ENCODE data around the gene POU2AF3. TPM values are rescaled to one million over a fixed set of nuclear protein-coding genes. Genes with fewer than 3 reads are reported as not detected.
"Not testable (repeated sequence)": the region's sequence is repeated elsewhere in the genome, so short reads cannot be mapped to it uniquely, and the experiment has no call there.

POU2AF3 gene
- total and polyA plus RNA-seq, 12 donors: 0.18 to 2.0 (median 0.35) TPM; not detected in 4

DNA sequence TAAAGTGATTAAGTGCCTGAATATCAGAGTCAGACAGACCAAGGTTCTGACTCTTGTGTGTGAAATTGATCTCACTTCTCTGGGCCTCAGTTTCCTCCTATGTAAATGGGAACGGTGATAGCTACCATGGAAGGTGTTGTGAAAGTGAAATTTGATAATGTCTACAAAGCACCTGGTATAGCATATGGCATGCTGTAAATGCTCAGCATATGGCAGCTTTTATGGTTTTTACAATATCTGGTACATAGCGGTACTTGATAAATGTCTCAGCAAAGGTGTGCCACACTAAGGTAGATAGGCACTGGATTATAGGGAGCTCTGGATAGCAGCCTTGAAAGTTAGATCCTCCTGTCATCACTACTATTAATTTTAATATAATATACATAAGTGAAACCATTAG is 32.9 kb upstream of the POU2AF3 start:
- 92 to 93% methylated on average over 2 of the region's 2 CpGs for WGBS, 2 donors
- ATAC-seq: no peak
- no peaks in the 10 kb centered on the region for H3K9me3 ChIP-seq
- no peaks in the 10 kb centered on the region for H3K36me3 ChIP-seq
- H3K27me3 ChIP-seq: peaks cover 0 to 19% (median 6%) of the 10 kb centered on the region in 7 donors
- intact Hi-C loops (cut with DNase I): no loop called here
- H3K4me1 ChIP-seq: no peaks in the 10 kb centered on the region
- H3K27ac ChIP-seq: no peak overlapping the region
- H3K4me3 ChIP-seq: no peak overlapping the region
- TF ChIP-seq, protein P1, sequence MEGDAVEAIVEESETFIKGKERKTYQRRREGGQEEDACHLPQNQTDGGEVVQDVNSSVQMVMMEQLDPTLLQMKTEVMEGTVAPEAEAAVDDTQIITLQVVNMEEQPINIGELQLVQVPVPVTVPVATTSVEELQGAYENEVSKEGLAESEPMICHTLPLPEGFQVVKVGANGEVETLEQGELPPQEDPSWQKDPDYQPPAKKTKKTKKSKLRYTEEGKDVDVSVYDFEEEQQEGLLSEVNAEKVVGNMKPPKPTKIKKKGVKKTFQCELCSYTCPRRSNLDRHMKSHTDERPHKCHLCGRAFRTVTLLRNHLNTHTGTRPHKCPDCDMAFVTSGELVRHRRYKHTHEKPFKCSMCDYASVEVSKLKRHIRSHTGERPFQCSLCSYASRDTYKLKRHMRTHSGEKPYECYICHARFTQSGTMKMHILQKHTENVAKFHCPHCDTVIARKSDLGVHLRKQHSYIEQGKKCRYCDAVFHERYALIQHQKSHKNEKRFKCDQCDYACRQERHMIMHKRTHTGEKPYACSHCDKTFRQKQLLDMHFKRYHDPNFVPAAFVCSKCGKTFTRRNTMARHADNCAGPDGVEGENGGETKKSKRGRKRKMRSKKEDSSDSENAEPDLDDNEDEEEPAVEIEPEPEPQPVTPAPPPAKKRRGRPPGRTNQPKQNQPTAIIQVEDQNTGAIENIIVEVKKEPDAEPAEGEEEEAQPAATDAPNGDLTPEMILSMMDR (IDR thresholded peaks at IDR 0.05): no peak
- DNase-seq: no peak

DNA sequence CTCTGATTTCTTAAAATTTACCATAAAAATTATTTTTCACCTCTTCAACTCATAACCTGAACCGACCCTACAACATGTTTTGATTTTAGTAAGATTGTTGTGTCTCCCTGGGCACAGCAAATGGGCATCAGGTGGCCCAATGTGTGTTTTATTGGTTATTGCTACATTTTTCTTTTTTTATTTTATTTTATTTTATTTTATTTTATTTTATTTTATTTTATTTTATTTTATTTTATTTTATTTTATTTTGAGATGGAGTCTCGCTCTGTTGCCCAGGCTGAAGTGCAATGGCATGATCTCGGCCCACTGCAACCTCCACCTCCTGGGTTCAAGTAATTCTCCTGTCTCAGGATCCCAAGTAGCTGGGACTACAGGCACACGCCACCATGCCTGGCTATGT is 30.0 kb upstream of the POU2AF3 start:
- H3K4me3 ChIP-seq; H3K9me3 ChIP-seq; H3K36me3 ChIP-seq; ATAC-seq; H3K4me1 ChIP-seq; intact Hi-C loops (cut with DNase I); H3K27ac ChIP-seq; DNase-seq: not testable (repeated sequence)
- WGBS, 2 donors: 68 to 84% methylated on average over 4 of the region's 4 CpGs
- peaks cover 0 to 19% (median 3%) of the 10 kb centered on the region in 7 donors for H3K27me3 ChIP-seq

DNA sequence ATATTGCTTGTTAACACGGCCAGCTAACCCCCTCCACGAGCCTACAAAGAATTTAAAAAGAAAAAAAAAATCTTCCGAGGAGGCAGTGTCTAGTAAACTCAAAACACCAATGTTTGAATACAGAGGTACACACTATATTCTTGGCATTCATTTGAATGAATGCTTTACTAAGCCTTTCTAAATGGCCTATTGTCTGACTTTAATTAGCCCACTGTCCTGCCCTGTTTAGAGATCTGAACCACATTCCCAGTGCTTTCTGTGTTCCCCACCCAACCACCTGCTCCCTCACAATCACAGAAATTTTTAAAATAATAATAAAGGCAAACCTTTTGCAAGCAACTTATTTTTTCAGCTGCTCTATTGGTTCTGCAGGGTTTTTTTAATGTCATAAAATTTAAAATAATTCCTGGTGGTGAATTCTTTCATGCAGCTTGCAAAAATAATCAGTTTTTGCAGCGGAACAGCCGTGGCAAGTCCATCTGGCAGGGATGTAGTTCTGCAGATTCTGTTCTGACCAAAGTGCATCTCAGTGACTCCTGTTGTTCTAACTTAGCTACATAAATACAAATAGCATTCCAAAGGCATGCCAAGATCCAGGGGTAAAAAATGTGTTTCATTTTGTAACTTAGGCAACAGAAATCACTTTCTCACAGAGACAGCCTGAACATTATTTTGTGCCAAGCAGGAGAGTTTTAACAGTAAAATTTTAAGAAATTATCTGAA is 29.0 kb upstream of the POU2AF3 start:
- H3K4me1 ChIP-seq: no peaks in the 10 kb centered on the region
- 67 to 69% methylated on average over 5 of the region's 5 CpGs for WGBS, 2 donors
- no peaks in the 10 kb centered on the region for H3K36me3 ChIP-seq
- DNase-seq (no peak), ATAC-seq (no peak)
- no peaks in the 10 kb centered on the region for H3K9me3 ChIP-seq
- intact Hi-C loops (cut with DNase I): no loop called here
- no peak overlapping the region for H3K4me3 ChIP-seq
- peaks cover 0 to 19% (median 2%) of the 10 kb centered on the region in 7 donors for H3K27me3 ChIP-seq
- H3K27ac ChIP-seq: no peak overlapping the region
- TF ChIP-seq, protein P1 (IDR thresholded peaks at IDR 0.05): no peak

DNA sequence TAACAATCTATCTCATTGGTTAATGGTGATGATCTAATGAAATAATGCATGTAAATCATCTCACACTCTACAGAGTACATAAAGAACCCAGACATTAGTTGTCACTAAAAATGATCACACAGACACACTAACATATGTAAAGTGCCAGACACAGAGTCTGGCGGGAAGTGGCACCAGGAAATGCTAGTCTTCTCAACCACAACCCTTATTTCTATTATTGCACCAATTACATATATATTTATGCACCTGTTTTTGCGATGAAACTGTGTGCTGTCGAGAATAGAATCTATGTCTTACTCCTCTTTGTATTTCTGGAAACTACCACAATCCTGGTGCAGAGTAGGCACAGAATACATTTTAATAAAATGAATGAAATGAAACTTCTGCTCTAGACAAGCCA is 25.9 kb upstream of the POU2AF3 start:
- Histone ChIP-seq H3K4me1 (no peaks in the 10 kb centered on the region), H3K9me3 (no peaks in the 10 kb centered on the region), H3K27me3 (peaks cover 0 to 21% (median 0%) of the 10 kb centered on the region in 7 donors), H3K36me3 (no peaks in the 10 kb centered on the region), H3K27ac (no peak overlapping the region), H3K4me3 (no peak overlapping the region)
- DNase-seq (no peak), ATAC-seq (no peak)
- intact Hi-C loops (cut with DNase I): no loop called here
- 83 to 87% methylated on average over 3 of the region's 3 CpGs for WGBS, 2 donors
- TF ChIP-seq, protein P1 (IDR thresholded peaks at IDR 0.05): no peak

DNA sequence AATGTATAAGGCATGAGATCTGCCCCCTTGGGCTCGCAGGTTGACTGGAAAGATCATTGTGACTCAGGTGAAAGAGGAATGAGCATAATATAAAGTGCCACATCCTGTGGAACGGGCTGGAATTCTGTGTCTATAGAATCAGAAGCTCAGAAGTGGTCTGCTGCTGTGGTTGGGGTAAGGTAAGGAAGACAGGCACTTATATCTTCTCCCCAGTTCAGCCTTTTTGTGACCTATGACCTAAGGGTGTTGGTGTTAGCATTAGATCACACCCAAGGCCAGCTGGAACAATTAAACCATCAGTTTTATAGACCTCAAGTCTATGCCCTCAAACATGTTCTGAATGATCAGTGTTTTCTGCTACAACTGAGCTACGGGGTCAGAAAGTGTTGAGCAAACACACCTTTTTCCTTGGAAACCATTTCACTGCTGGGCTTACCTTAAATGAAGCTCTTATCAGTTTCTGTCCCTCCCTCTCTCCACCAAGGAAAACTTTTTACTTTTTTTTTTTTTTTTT is 15.7 kb upstream of the POU2AF3 start:
- ATAC-seq: no peak
- TF ChIP-seq, protein P1 (IDR thresholded peaks at IDR 0.05): no peak
- no peak for DNase-seq
- no peak overlapping the region for H3K4me3 ChIP-seq
- no peak overlapping the region for H3K27ac ChIP-seq
- 61 to 74% methylated on average over 3 of the region's 3 CpGs for WGBS, 2 donors
- peaks cover 0 to 13% (median 0%) of the 10 kb centered on the region in 7 donors for H3K27me3 ChIP-seq
- intact Hi-C loops (cut with DNase I): loop anchor here (1.0 to 5.0 kb wide), 9 partner anchors 140 to 166 kb away; no protein-coding TSS in a partner anchor
- peaks cover 0 to 12% (median 3%) of the 10 kb centered on the region in 9 donors for H3K4me1 ChIP-seq
- H3K9me3 ChIP-seq: no peaks in the 10 kb centered on the region
- H3K36me3 ChIP-seq: no peaks in the 10 kb centered on the region

All from heart right ventricle (tissue), 16 donors.